ENCODE data around the gene PSME1. TPM values are rescaled to one million over a fixed set of nuclear protein-coding genes. Genes with fewer than 3 reads are reported as not detected.

PSME1 gene
- total RNA-seq, 2 donors from 2014 or later, result 342 to 378 TPM

GRCh38 chr14:24164518-24164991 is 28.6 kb downstream of the PSME1 start:
- Mint-ChIP-seq H3K27ac (peak overlapping the region; percentile 21), H3K9me3 (no peaks in the 10 kb centered on the region), H3K36me3 (ENCODE audit: insufficient read depth in 2 of 2) (peaks cover 31 to 58% of the 10 kb centered on the region in 2 donors), H3K4me1 (ENCODE audit: low read depth) (peaks cover 72% of the 10 kb centered on the region), H3K27me3 (ENCODE audit: low read depth) (no peaks in the 10 kb centered on the region), H3K4me3 (no peak overlapping the region)
- DNase-seq (no peak), ATAC-seq (replicated peaks in 1 of 2) (no peak)

DNA sequence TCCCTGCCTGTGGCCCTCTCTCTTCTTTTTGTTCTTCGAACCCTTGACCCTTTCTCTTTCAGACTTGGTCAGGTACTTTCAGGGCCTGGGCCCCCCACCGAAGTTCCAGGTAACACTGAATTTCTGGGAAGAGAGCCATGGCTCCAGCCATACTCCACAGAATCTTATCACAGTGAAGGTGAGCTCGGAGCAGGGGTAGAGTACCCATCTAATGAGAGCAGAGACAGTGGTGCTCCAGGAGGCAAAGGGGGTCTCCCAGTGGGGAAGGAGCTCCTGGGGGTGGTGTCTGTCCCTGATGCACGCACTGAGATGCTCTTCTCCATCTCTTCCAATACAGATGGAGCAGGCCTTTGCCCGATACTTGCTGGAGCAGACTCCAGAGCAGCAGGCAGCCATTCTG is 29.8 kb downstream of the PSME1 start:
- DNase-seq (no peak), ATAC-seq (replicated peaks in 1 of 2) (no peak)
- Mint-ChIP-seq H3K4me1 (ENCODE audit: low read depth) (peaks cover 75% of the 10 kb centered on the region), H3K27me3 (ENCODE audit: low read depth) (no peaks in the 10 kb centered on the region), H3K36me3 (ENCODE audit: insufficient read depth in 2 of 2) (peaks cover 32 to 63% of the 10 kb centered on the region in 2 donors), H3K9me3 (no peaks in the 10 kb centered on the region), H3K4me3 (no peak overlapping the region), H3K27ac (no peak overlapping the region)

- Mint-ChIP-seq H3K4me3 (no peak overlapping the region), H3K27ac (peak overlapping the region; percentile 36), H3K4me1 (ENCODE audit: low read depth) (peaks cover 73% of the 10 kb centered on the region), H3K9me3 (no peaks in the 10 kb centered on the region), H3K36me3 (ENCODE audit: insufficient read depth in 2 of 2) (peaks cover 24 to 54% of the 10 kb centered on the region in 2 donors), H3K27me3 (ENCODE audit: low read depth) (no peaks in the 10 kb centered on the region)
- DNase-seq, result no peak
- no peak for ATAC-seq (replicated peaks in 1 of 2)
Observed at GRCh38 chr14:24167469-24168114, 31.6 kb downstream of the PSME1 start.

GRCh38 chr14:24171422-24172260 is 35.6 kb downstream of the PSME1 start, which contains the start of gene REC8:
REC8 (plus strand) TSS chr14:24172080; CDS start chr14:24172553, 473 bp downstream.
- Mint-ChIP-seq H3K27ac (peak within 1 kb of the TSS; percentile 91), H3K36me3 (ENCODE audit: insufficient read depth in 2 of 2) (peaks cover 9 to 19% of the 10 kb centered on the region in 2 donors), H3K4me3 (peak within 1 kb of the TSS; percentile 82 to 91), H3K4me1 (ENCODE audit: low read depth) (peaks cover 37% of the 10 kb centered on the region), H3K9me3 (no peaks in the 10 kb centered on the region), H3K27me3 (ENCODE audit: low read depth) (no peaks in the 10 kb centered on the region)
- DNase-seq, result peak; percentile 71 to 77
- ATAC-seq (replicated peaks in 1 of 2), result peak; percentile 78 to 79

DNA sequence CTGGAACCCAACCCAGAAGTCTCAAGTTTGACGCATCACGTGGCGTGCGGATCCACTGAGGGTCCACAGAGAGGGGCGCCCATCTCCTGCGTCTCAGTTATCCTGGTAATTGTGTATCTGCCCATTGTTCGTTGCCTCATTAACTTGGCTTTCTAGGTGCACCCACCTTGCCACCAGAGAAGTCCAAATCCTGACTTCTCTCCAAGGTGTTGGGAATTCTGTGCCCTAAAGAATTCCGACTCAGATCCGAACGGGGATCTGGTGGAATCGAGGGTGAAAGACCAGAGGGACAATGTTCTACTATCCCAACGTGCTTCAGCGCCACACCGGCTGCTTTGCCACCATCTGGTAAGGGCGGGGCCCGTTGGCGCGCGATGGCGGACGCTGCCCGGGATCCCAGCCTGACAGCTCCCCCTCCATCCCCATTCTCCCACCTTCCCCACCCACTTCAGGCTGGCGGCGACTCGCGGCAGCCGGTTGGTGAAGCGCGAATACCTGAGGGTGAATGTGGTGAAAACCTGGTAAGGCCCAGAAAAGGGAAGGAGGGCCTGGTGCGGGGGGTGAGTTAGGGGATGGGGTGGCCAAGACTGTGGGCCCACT is 36.4 kb downstream of the PSME1 start:
- Mint-ChIP-seq H3K36me3 (ENCODE audit: insufficient read depth in 2 of 2) (peaks cover 8 to 14% of the 10 kb centered on the region in 2 donors), H3K4me3 (peak overlapping the region; percentile 82 to 91), H3K27me3 (ENCODE audit: low read depth) (no peaks in the 10 kb centered on the region), H3K4me1 (ENCODE audit: low read depth) (peaks cover 30% of the 10 kb centered on the region), H3K27ac (no peak overlapping the region), H3K9me3 (no peaks in the 10 kb centered on the region)
- ATAC-seq (replicated peaks in 1 of 2) (no peak), DNase-seq (no peak)

- no peaks in the 10 kb centered on the region for H3K9me3 Mint-ChIP-seq
- DNase-seq (no peak), ATAC-seq (replicated peaks in 1 of 2) (no peak)
- peak overlapping the region; percentile 91 for H3K27ac Mint-ChIP-seq
- H3K36me3 Mint-ChIP-seq (ENCODE audit: insufficient read depth in 2 of 2), result peaks cover 7 to 11% of the 10 kb centered on the region in 2 donors
- H3K4me3 Mint-ChIP-seq, result peak overlapping the region; percentile 63 to 91
- peaks cover 25% of the 10 kb centered on the region for H3K4me1 Mint-ChIP-seq (ENCODE audit: low read depth)
- H3K27me3 Mint-ChIP-seq (ENCODE audit: low read depth), result no peaks in the 10 kb centered on the region
Observed at GRCh38 chr14:24172871-24173281, 36.9 kb downstream of the PSME1 start.

DNA sequence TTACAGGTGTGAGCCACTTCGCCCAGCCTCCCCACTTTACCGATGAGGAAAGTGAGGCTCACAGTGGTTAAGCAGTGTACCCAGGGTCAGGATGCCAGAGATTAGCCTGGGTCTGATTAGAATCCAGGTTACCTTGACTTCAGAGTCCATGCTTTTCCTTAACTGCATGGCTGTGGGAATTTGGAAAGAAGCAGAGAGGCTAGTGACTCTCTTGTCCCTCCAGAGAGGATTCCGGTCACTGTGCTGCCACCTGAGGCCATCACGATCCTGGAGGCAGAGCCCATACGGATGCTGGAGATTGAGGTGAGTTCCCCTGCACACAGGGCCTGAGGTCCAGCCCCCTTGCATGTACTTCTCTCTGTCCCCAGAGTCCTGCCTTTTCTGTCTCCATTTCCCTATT is 40.6 kb downstream of the PSME1 start:
- Mint-ChIP-seq H3K9me3 (no peaks in the 10 kb centered on the region), H3K4me3 (no peak overlapping the region), H3K27ac (peak overlapping the region; percentile 49), H3K4me1 (ENCODE audit: low read depth) (peaks cover 6% of the 10 kb centered on the region), H3K27me3 (ENCODE audit: low read depth) (no peaks in the 10 kb centered on the region), H3K36me3 (ENCODE audit: insufficient read depth in 2 of 2) (peaks cover 0 to 4% of the 10 kb centered on the region in 2 donors)
- ATAC-seq (replicated peaks in 1 of 2), result no peak
- DNase-seq, result no peak

DNA sequence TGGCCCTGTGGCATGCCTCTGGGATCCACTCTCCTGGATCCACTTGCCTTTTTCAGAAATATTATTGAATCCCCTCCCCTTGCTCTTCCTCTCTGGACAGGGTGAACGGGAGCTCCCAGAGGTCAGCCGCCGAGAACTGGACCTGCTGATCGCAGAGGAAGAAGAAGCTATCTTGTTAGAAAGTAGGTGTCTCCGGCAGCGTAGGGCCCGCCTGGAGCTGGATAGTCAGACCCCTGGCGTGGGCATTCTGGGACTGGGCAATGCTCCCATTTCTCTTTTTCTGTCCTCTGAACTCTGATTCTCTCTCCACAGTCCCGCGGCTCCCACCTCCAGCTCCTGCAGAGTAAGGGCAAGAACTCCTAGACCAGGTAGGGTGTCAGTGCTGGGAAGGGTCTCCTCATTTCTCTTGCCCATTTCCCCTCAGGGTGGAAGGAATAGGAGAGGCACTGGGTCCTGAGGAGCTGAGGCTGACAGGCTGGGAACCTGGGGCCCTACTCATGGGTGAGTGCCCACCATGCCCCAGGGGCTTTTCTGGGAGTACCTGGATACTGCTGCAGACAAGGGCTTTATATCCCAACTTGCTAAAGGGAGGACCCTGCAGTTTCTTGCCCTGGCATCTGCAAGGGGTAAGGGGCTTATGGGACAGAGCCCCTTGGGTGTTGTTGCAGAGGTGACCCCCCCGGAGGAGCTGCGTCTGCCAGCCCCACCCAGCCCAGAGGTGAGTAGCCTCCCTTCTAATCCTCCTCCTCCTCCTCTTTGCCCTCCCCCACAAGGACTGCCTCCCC is 41.2 kb downstream of the PSME1 start:
- ATAC-seq (replicated peaks in 1 of 2) (no peak), DNase-seq (no peak)
- H3K9me3 Mint-ChIP-seq, result no peaks in the 10 kb centered on the region
- H3K36me3 Mint-ChIP-seq (ENCODE audit: insufficient read depth in 2 of 2), result peaks cover 0 to 4% of the 10 kb centered on the region in 2 donors
- peak overlapping the region; percentile 49 for H3K27ac Mint-ChIP-seq
- H3K4me1 Mint-ChIP-seq (ENCODE audit: low read depth), result no peaks in the 10 kb centered on the region
- H3K27me3 Mint-ChIP-seq (ENCODE audit: low read depth), result no peaks in the 10 kb centered on the region
- H3K4me3 Mint-ChIP-seq, result no peak overlapping the region

DNA sequence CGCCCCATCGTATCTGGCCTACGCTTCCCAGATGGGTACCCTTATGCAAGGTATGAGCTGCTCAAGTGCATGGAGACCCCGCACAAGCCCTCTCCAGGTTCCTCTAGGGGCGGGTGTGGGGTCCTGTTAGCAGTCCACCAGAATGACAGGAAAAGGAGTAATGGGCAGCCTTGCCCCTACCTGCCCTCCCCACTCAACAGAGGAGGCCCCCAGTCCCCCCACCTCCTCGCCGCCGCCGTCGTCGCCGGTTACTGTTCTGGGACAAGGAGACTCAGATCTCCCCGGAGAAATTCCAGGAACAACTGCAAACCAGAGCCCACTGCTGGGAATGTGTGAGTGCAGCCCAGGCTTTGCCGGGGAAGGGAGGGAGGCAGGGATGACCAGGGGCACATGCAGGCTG is 41.9 kb downstream of the PSME1 start:
- H3K36me3 Mint-ChIP-seq (ENCODE audit: insufficient read depth in 2 of 2), result peaks cover 1 to 4% of the 10 kb centered on the region in 2 donors
- H3K4me3 Mint-ChIP-seq, result no peak overlapping the region
- no peak for ATAC-seq (replicated peaks in 1 of 2)
- H3K27ac Mint-ChIP-seq, result no peak overlapping the region
- no peaks in the 10 kb centered on the region for H3K4me1 Mint-ChIP-seq (ENCODE audit: low read depth)
- DNase-seq, result no peak
- H3K9me3 Mint-ChIP-seq, result no peaks in the 10 kb centered on the region
- H3K27me3 Mint-ChIP-seq (ENCODE audit: low read depth), result no peaks in the 10 kb centered on the region

DNA sequence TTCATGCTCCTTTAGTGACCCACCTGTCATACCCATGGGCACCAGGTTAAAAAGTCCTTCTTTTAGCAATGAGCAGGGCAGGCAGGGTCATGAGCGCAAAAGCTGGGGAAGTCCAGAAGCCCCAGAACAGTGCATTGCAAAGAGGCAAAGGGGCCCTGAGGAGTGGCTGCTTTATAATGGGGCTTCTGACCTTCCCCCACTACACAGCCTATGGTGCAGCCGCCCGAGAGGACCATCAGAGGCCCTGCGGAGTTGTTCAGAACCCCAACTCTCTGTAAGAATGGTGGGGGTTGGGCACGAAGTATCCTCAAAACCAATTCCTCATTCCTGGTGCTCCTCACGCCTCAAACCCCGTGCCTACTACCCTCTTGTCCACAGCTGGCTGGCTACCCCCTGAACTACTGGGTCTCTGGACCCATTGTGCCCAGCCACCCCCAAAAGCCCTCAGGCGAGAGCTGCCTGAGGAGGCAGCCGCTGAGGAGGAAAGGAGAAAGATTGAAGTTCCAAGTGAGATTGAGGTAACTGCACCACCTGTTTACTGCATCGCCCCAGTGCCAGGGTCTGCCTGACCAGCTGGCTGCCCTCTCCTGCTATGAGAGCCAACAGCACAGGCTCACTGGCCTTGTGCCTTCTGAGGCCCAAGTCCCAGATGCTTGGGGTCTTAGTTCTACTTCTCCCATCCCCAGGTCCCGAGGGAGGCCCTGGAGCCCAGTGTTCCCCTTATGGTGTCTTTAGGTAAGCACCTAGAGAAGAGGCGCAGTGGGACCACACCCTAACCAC is 42.6 kb downstream of the PSME1 start:
- Mint-ChIP-seq H3K4me3 (no peak overlapping the region), H3K9me3 (no peaks in the 10 kb centered on the region), H3K27ac (no peak overlapping the region), H3K27me3 (ENCODE audit: low read depth) (no peaks in the 10 kb centered on the region), H3K36me3 (ENCODE audit: insufficient read depth in 2 of 2) (peaks cover 1 to 4% of the 10 kb centered on the region in 2 donors), H3K4me1 (ENCODE audit: low read depth) (no peaks in the 10 kb centered on the region)
- DNase-seq (no peak), ATAC-seq (replicated peaks in 1 of 2) (no peak)

DNA sequence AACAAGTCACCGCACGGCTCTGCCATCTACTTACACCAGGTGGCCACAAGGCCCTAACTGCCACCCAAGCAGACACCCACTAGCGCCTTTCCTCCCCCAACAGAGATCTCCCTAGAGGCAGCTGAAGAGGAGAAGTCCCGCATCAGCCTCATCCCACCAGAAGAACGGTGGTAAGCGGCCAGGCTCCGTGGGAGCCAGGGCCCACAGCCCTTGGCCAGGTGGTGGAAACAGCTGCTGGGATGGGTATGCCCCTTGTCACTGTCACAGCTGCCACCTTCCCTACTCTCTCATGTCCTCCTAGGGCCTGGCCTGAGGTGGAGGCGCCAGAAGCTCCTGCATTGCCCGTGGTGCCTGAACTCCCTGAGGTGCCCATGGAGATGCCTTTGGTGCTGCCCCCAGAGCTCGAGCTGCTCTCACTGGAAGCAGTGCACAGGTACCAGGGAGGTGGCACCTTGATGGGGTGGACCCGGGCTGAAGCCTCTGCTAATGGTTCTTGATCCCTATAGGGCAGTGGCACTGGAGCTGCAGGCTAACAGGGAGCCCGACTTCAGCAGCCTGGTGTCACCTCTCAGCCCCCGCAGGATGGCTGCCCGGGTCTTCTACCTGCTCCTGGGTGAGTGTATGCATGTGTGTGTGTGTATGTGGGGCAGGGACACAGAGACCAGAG is 43.4 kb downstream of the PSME1 start:
- H3K36me3 Mint-ChIP-seq (ENCODE audit: insufficient read depth in 2 of 2), result peaks cover 1 to 4% of the 10 kb centered on the region in 2 donors
- H3K27me3 Mint-ChIP-seq (ENCODE audit: low read depth), result no peaks in the 10 kb centered on the region
- ATAC-seq (replicated peaks in 1 of 2), result no peak
- no peak overlapping the region for H3K4me3 Mint-ChIP-seq
- H3K27ac Mint-ChIP-seq, result no peak overlapping the region
- H3K4me1 Mint-ChIP-seq (ENCODE audit: low read depth), result no peaks in the 10 kb centered on the region
- no peaks in the 10 kb centered on the region for H3K9me3 Mint-ChIP-seq
- DNase-seq, result no peak
